Endothelial cell of umbilical vein (primary cell): ENCODE data around the gene KLHL26. TPM values are rescaled to one million over a fixed set of nuclear protein-coding genes. Genes with fewer than 3 reads are reported as not detected.

Source experiments
- BruUV-seq: library from RNA; stranded (reverse); fragments of 400-500 nt; replicated peaks from 2 replicates; lab custom pipeline; 2021; lab: Mats Ljungman, UMichigan
- CTCF ChIA-PET: fragments of 300-600, 350-600 bp; sonication (Branson Sonifier 250); formaldehyde crosslinking; loops from one replicate; lab custom pipeline; 2021; ENCODE audit warnings: antibody characterized with exemption, inconsistent platforms; lab: Charles Lee
- POLR2A ChIA-PET: fragments of 300-600, 350-600 bp; sonication (Branson Sonifier 250); formaldehyde crosslinking; loops from one replicate; lab custom pipeline; 2021; ENCODE audit warnings: antibody characterized with exemption, inconsistent platforms; lab: Charles Lee
- DNase-seq: peaks from one replicate; pipeline ENCODE4 v3.0.0-alpha.2; 2011; ENCODE audit warnings: low read depth, low spot score
- FAIRE-seq: peaks from 2 replicates; lab custom pipeline; 2011; peaks lifted over from hg19 to GRCh38; lab: Jason Lieb, UNC
- H2AFZ ChIP-seq: 2 replicates; pipeline ENCODE4 v1.6.0; 2012; ENCODE audit warnings: low read depth, low read length, control low read depth, inconsistent platforms
- H3K27ac ChIP-seq: 2 replicates; pipeline ENCODE4 v1.5.1; 2011; ENCODE audit warnings: low read depth, mild to moderate bottlenecking, control low read depth, low read length, moderate library complexity; ENCODE audit not compliant: insufficient read depth
- H3K27me3 ChIP-seq, 2 experiments: 2 replicates each; pipeline versions ENCODE4 v1.6.0 to v1.6.1; 2011; ENCODE audit warnings: low read length in 2 of 2, mixed read lengths in 1 of 2; ENCODE audit not compliant: control insufficient read depth in 2 of 2, insufficient read depth in 2 of 2
- H3K36me3 ChIP-seq, 2 experiments: 2 replicates in 1 of 2; 3 replicates in 1 of 2; pipeline ENCODE4 v1.5.1; 2011; ENCODE audit warnings: low read length in 2 of 2, mild to moderate bottlenecking in 1 of 2, moderate library complexity in 1 of 2; ENCODE audit not compliant: control insufficient read depth in 2 of 2, insufficient read depth in 2 of 2; ENCODE audit errors: extremely low read depth in 1 of 2
- H3K4me1 ChIP-seq: 3 replicates; pipeline ENCODE4 v1.5.1; 2011; ENCODE audit warnings: mild to moderate bottlenecking, low read length; ENCODE audit not compliant: control insufficient read depth, insufficient read depth; ENCODE audit errors: extremely low read depth
- H3K4me2 ChIP-seq: 2 replicates; pipeline ENCODE4 v1.6.1; 2011; ENCODE audit warnings: low read length, control low read depth, mixed read lengths; ENCODE audit not compliant: insufficient read depth
- H3K4me3 ChIP-seq, 3 experiments: fragments of 200-600 bp in 1 of 3; sonication (generic), shearing (Covaris generic) in 1 of 3; replicated peaks in 1 of 3; 2 replicates each; pipeline ENCODE4 v1.5.1; 2011 to 2016; ENCODE audit warnings: control low read depth in 3 of 3, low read length in 3 of 3, mild to moderate bottlenecking in 2 of 3, inconsistent platforms in 1 of 3, low read depth in 1 of 3, moderate library complexity in 1 of 3; ENCODE audit not compliant: insufficient read depth in 1 of 3
- H3K79me2 ChIP-seq: 2 replicates; pipeline ENCODE4 v1.6.0; 2012; ENCODE audit warnings: low read length, inconsistent platforms; ENCODE audit not compliant: control insufficient read depth, insufficient read depth
- H3K9ac ChIP-seq: replicated peaks from 2 replicates; pipeline ENCODE3; 2011; ENCODE audit warnings: low read length, control low read depth; ENCODE audit not compliant: insufficient read depth; ENCODE audit errors: extremely low read depth
- H3K9me1 ChIP-seq: replicated peaks from 3 replicates; pipeline ENCODE4 v1.6.0; 2011; ENCODE audit warnings: mild to moderate bottlenecking, low read length; ENCODE audit not compliant: control insufficient read depth, insufficient read depth; ENCODE audit errors: extremely low read depth
- H3K9me3 ChIP-seq: replicated peaks from 2 replicates; pipeline ENCODE4 v1.5.1; 2012; ENCODE audit warnings: low read length, inconsistent platforms; ENCODE audit not compliant: control insufficient read depth, insufficient read depth
- H4K20me1 ChIP-seq: replicated peaks from 2 replicates; pipeline ENCODE3; 2011; ENCODE audit warnings: mild to moderate bottlenecking, low read length; ENCODE audit not compliant: control insufficient read depth, insufficient read depth; ENCODE audit errors: extremely low read depth
- CTCF ChIP-seq, 2 donors: IDR thresholded peaks; 1 replicate in 1 of 2; 2 replicates in 1 of 2; pipeline ENCODE4 v1.5.1; 2011; ENCODE audit warnings: low read length in 2 of 2, mild to moderate bottlenecking in 2 of 2, moderate library complexity in 2 of 2, control low read depth in 1 of 2, inconsistent platforms in 1 of 2, low read depth in 1 of 2; ENCODE audit not compliant: insufficient read depth in 1 of 2; ENCODE audit errors: extremely low read depth in 1 of 2
- EZH2 ChIP-seq: IDR thresholded peaks from 2 replicates; pipeline ENCODE4 v1.6.1; 2012; ENCODE audit warnings: borderline replicate concordance, low read depth, mild to moderate bottlenecking, moderate library complexity, low read length, inconsistent platforms; ENCODE audit not compliant: severe bottlenecking
- FOS ChIP-seq: IDR thresholded peaks from 2 replicates; pipeline ENCODE4 v1.6.1; 2011; ENCODE audit warnings: mild to moderate bottlenecking, low read length, moderate library complexity, borderline replicate concordance; ENCODE audit not compliant: insufficient read depth
- GATA2 ChIP-seq: IDR thresholded peaks from 2 replicates; pipeline ENCODE4 v1.7.0; 2011; ENCODE audit warnings: low read depth, mild to moderate bottlenecking, moderate library complexity, mixed read lengths, low read length; ENCODE audit not compliant: insufficient read length, insufficient read depth
- JUN ChIP-seq: IDR thresholded peaks from 2 replicates; pipeline ENCODE4 v1.6.1; 2011; ENCODE audit warnings: borderline replicate concordance, low read depth; ENCODE audit not compliant: insufficient read length, insufficient read depth
- MAX ChIP-seq: IDR thresholded peaks from 2 replicates; pipeline ENCODE4 v1.6.1; 2011; ENCODE audit not compliant: insufficient read depth, insufficient read length
- MYC ChIP-seq: IDR thresholded peaks from one replicate; pipeline ENCODE4 v1.6.1; 2011; ENCODE audit warnings: mild to moderate bottlenecking, low read depth, low read length
- POLR2A ChIP-seq: IDR thresholded peaks from 2 replicates; pipeline ENCODE4 v1.6.1; 2012; ENCODE audit warnings: low read depth, mild to moderate bottlenecking, control low read depth, low read length
- POLR2AphosphoS5 ChIP-seq: IDR thresholded peaks from 2 replicates; pipeline ENCODE4 v1.6.1; 2012; ENCODE audit warnings: low read depth, mild to moderate bottlenecking, control low read depth, low read length, moderate library complexity; ENCODE audit not compliant: insufficient read depth
- dilution Hi-C: fragments of 300-500 bp; cut with MboI; formaldehyde crosslinking; loops from one replicate; pipeline ENCODE4 v1.15.0; 2019; ENCODE audit warnings: low sequenced_read_pairs; ENCODE audit not compliant: extremely low pct_ligation_motif_present
- intact Hi-C: fragments of 100-400 bp; cut with micrococcal nuclease; formaldehyde crosslinking; loops from one replicate; pipeline ENCODE4 v1.10.0; 2022
- polyA plus RNA-seq, 4 experiments: library from polyadenylated mRNA; depleted of rRNA in 3 of 4; stranded (reverse) in 3 of 4; unstranded in 1 of 4; fragments of >200 nt; gene quantifications; 2 replicates each; pipeline versions ENCODE4 v1.2.1 to v1.2.3, GENCODE V29; 2011 to 2012; ENCODE audit warnings: missing spikeins in 1 of 4
- total RNA-seq: library from RNA; stranded (reverse); gene quantifications from 2 replicates; pipeline ENCODE4 v1.2.3, GENCODE V29; 2021

Gene KLHL26
- total and polyA plus RNA-seq, 2 donors (not counting 3 experiments of a cell fraction or from before 2014, with no cell fraction given), result 2.4 to 6.2 TPM

GRCh38 chr19:18597809-18598660 is 38.8 kb upstream of the KLHL26 start:
- intact Hi-C loops, result no loop called here
- CTCF ChIA-PET, result interaction anchor here (2.8 kb wide), 1 partner anchor 9 kb away, joined by 10 read pairs; the partner anchor contains the start of gene REX1BD
- FAIRE-seq, result no peak

More at GRCh38 chr19:18597809-18598660, 38.8 kb upstream of the KLHL26 start:
- Histone ChIP-seq H3K9me1 (no peaks in the 10 kb centered on the region), H3K79me2 (no peaks in the 10 kb centered on the region), H3K4me2 (no peak overlapping the region), H3K4me1 (peaks cover 4% of the 10 kb centered on the region), H3K36me3 (no peaks in the 10 kb centered on the region), H3K9ac (no peak overlapping the region), H4K20me1 (no peaks in the 10 kb centered on the region), H2AFZ (no peak overlapping the region), H3K27ac (no peak overlapping the region), H3K9me3 (no peaks in the 10 kb centered on the region), H3K4me3 (no peak overlapping the region), H3K27me3 (peaks cover under 1 to 3% of the 10 kb centered on the region in 2 experiments)
- dilution Hi-C loops, result no loop called here
- no peak for DNase-seq
- POLR2A ChIA-PET, result interaction anchor here (0.6 kb wide), 1 partner anchor 83 kb away, joined by 5 read pairs; no protein-coding TSS in a partner anchor
- no TSS peak for BruUV-seq
- TF ChIP-seq MYC (no peak), JUN (no peak), POLR2AphosphoS5 (no peak), CTCF (IDR thresholded peaks at IDR 0.05; ENCODE audit: extremely low read depth in 1 of 2, insufficient read depth in 1 of 2, low read depth in 1 of 2, low read length in 2 of 2) (no peak), FOS (no peak), EZH2 (no peak), GATA2 (no peak), MAX (no peak), POLR2A (no peak)
